ENCODE data around the gene PSEN2.

PSEN2 gene

GRCh38 chr1:226886122-226886901 is 15.9 kb downstream of the PSEN2 start:
- no peak for DNase-seq (ENCODE audit: low read depth, low spot score)
- H3K4me3 ChIP-seq (ENCODE audit: low read depth, low read length), result no peak overlapping the region
- in situ Hi-C loops (cut with HindIII; ENCODE audit: low sequenced_read_pairs), result no loop called here
- no peak for TF ChIP-seq CTCF (IDR thresholded peaks at IDR 0.05; ENCODE audit: low read depth, low read length)

DNA sequence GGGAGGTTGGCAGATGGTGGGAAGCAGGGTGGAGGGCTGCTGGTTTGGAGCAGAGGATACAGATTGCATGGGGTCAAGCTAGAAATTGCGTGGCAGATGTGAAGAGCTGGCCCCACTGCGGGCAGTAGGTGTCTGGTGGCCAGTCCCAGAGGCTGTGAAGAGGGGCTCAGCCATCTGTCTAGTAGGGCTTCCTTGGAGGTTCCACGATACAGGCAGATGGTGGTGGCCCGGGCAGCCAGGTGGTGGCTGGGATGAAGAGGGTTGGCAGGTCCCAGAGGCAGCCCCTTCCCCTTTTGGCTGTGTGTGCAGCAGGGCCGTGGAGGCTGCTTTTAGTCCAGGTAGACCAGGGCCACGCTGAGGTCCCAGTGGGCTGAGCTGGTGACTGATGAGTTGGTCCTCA is 16.6 kb downstream of the PSEN2 start:
- TF ChIP-seq CTCF (IDR thresholded peaks at IDR 0.05; ENCODE audit: low read depth, low read length), result no peak
- no peak overlapping the region for H3K4me3 ChIP-seq (ENCODE audit: low read depth, low read length)
- DNase-seq (ENCODE audit: low read depth, low spot score), result no peak
- in situ Hi-C loops (cut with HindIII; ENCODE audit: low sequenced_read_pairs), result no loop called here

DNA sequence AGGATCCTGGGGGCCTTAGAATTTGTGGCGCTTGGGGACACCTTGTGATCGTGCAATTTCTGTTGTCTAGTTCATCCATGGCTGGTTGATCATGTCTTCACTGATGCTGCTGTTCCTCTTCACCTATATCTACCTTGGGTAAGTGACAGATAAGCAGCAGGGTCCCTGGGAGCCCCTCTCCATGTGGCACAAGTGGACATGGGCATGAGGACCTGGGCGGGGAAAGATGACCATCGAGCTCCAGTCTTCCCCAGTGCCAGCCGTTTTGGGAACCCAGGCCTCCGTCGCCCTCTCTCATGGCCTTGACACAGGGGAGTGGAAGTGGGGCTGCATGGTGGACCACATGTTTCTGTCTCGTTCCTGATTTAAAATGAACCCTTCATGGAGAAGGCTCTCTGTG is 17.6 kb downstream of the PSEN2 start:
- H3K4me3 ChIP-seq (ENCODE audit: low read depth, low read length), result no peak overlapping the region
- in situ Hi-C loops (cut with HindIII; ENCODE audit: low sequenced_read_pairs), result no loop called here
- no peak for TF ChIP-seq CTCF (IDR thresholded peaks at IDR 0.05; ENCODE audit: low read depth, low read length)
- no peak for DNase-seq (ENCODE audit: low read depth, low spot score)

GRCh38 chr1:226888816-226889215 is 18.4 kb downstream of the PSEN2 start:
- in situ Hi-C loops (cut with HindIII; ENCODE audit: low sequenced_read_pairs), result no loop called here
- TF ChIP-seq CTCF (IDR thresholded peaks at IDR 0.05; ENCODE audit: low read depth, low read length), result no peak
- DNase-seq (ENCODE audit: low read depth, low spot score), result no peak
- no peak overlapping the region for H3K4me3 ChIP-seq (ENCODE audit: low read depth, low read length)

DNA sequence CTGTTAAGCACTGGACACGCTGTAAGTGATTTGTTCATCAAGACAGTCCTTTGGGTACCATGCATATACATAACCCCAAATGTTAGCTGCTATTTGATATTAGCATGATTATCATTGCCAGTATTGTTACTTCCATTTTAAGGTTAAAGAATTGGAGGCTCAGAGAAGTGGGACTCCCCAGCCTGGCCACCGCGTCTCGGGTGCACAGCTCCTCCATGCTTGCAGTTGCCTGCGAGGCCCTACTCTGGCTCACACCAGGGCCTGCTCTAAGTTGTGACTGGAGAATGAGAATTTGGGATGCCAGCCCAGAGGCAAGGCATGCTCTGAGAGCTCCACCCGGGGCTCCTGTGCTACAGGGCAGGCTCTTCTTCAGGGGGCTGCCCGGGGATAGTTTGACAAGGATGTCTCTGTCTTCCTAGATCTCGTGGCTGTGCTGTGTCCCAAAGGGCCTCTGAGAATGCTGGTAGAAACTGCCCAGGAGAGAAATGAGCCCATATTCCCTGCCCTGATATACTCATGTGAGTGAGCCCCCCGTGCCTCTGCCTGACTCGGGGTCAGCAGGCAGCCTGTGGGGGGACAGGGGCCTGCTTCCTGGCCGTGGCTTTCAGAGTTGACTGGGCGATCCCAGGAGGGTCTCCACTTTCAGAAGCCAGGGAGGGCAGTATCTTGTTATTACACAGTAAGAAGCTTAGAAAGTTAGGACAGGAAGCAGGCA is 19.4 kb downstream of the PSEN2 start:
- DNase-seq (ENCODE audit: low read depth, low spot score), result no peak
- in situ Hi-C loops (cut with HindIII; ENCODE audit: low sequenced_read_pairs), result no loop called here
- TF ChIP-seq CTCF (IDR thresholded peaks at IDR 0.05; ENCODE audit: low read depth, low read length), result no peak
- H3K4me3 ChIP-seq (ENCODE audit: low read depth, low read length), result no peak overlapping the region

- DNase-seq (ENCODE audit: low read depth, low spot score), result no peak
- no peak for TF ChIP-seq CTCF (IDR thresholded peaks at IDR 0.05; ENCODE audit: low read depth, low read length)
- in situ Hi-C loops (cut with HindIII; ENCODE audit: low sequenced_read_pairs), result no loop called here
- H3K4me3 ChIP-seq (ENCODE audit: low read depth, low read length), result no peak overlapping the region
Observed at GRCh38 chr1:226890331-226891108, 20.1 kb downstream of the PSEN2 start.

Measured in astrocyte of the spinal cord (primary cell).